HCT116 (cell line): ENCODE data around the gene LCE6A. TPM values are rescaled to one million over a fixed set of nuclear protein-coding genes. Genes with fewer than 3 reads are reported as not detected.

ENCODE experiments used
- ATAC-seq: fragments of 200-7000 bp; cut with Tn5 transposase; 2 replicates; pipeline ENCODE4 v1.9.1; 2020; ENCODE audit warnings: mild to moderate bottlenecking, moderate library complexity
- BruUV-seq: library from RNA; stranded (reverse); fragments of 400-500 nt; replicated peaks from 2 replicates; lab custom pipeline; 2021; lab: Mats Ljungman, UMichigan
- CTCF ChIA-PET: fragments of 300-600 bp; sonication (Branson Sonifier 250); formaldehyde crosslinking; loops from one replicate; lab custom pipeline; 2021; ENCODE audit warnings: antibody characterized with exemption; lab: Charles Lee
- POLR2A ChIA-PET: fragments of 300-600, 350-600 bp; sonication (Branson Sonifier 250); formaldehyde crosslinking; loops from one replicate; lab custom pipeline; 2021; ENCODE audit warnings: antibody characterized with exemption; lab: Charles Lee
- RAD21 ChIA-PET, 2 experiments: fragments of 300-600 bp; sonication (Branson Sonifier 250); formaldehyde crosslinking; loops; one replicate each; lab custom pipeline; 2023; ENCODE audit warnings: low total read pairs in 2 of 2; ENCODE audit not compliant: uncharacterized antibody in 2 of 2, unreplicated experiment in 2 of 2, low non-redundant PET in 1 of 2; lab: Charles Lee
- DNase-seq: peaks from one replicate; pipeline ENCODE4 v3.0.0-alpha.2; 2010; ENCODE audit warnings: low read depth, low spot score
- H2AFZ ChIP-seq: fragments of 200-600 bp; shearing (Covaris generic), sonication (generic); 2 replicates; pipeline ENCODE4 v1.6.1; 2017; ENCODE audit warnings: low read depth, mixed run types, mixed read lengths, antibody characterized with exemption, low read length; ENCODE audit not compliant: poor library complexity, severe bottlenecking
- H3K27ac ChIP-seq: 2 replicates; pipeline ENCODE4 v1.5.1; 2012; ENCODE audit warnings: low read depth, low read length
- H3K27me3 ChIP-seq: fragments of 200-600 bp; sonication (generic); 2 replicates; pipeline ENCODE4 v1.6.1; 2016; ENCODE audit warnings: mixed run types, low read length, mixed read lengths; ENCODE audit not compliant: insufficient read depth
- H3K36me3 ChIP-seq, 2 experiments: fragments of 200-500 bp in 1 of 2; fragments of 200-600 bp in 1 of 2; sonication (Bioruptor generic) in 1 of 2; sonication (generic) in 1 of 2; 2 replicates each; pipeline versions ENCODE4 v1.5.1 to v1.6.1; 2014 to 2016; ENCODE audit warnings: low read length in 2 of 2, inconsistent platforms in 1 of 2, mixed read lengths in 1 of 2, mixed run types in 1 of 2; ENCODE audit not compliant: insufficient read depth in 2 of 2, control insufficient read depth in 1 of 2
- H3K4me1 ChIP-seq, 2 experiments: fragments of 200-600 bp in 1 of 2; sonication (generic) in 1 of 2; 2 replicates each; pipeline versions ENCODE4 v1.5.1 to v1.6.1; 2012 to 2017; ENCODE audit warnings: low read length in 2 of 2, inconsistent platforms in 1 of 2, mild to moderate bottlenecking in 1 of 2, mixed read lengths in 1 of 2, mixed run types in 1 of 2, moderate library complexity in 1 of 2; ENCODE audit not compliant: insufficient read depth in 2 of 2, control insufficient read depth in 1 of 2
- H3K4me2 ChIP-seq: fragments of 200-600 bp; sonication (generic); 2 replicates; pipeline ENCODE4 v1.6.1; 2017; ENCODE audit warnings: mixed run types, low read length, mixed read lengths
- H3K4me3 ChIP-seq, 2 experiments: fragments of 200-600 bp in 1 of 2; sonication (generic) in 1 of 2; replicated peaks in 1 of 2; 2 replicates each; pipeline ENCODE4 v1.5.1; 2011 to 2016; ENCODE audit warnings: low read length in 2 of 2, control low read depth in 1 of 2, low read depth in 1 of 2, mild to moderate bottlenecking in 1 of 2, mixed read lengths in 1 of 2, mixed run types in 1 of 2
- H3K79me2 ChIP-seq: fragments of 200-600 bp; sonication (generic); 2 replicates; pipeline ENCODE4 v1.6.1; 2017; ENCODE audit warnings: mild to moderate bottlenecking, mixed run types, low read length, moderate library complexity, mixed read lengths; ENCODE audit not compliant: insufficient read depth
- H3K9ac ChIP-seq: fragments of 200-600 bp; sonication (generic); 2 replicates; pipeline ENCODE4 v1.6.1; 2016; ENCODE audit warnings: low read length, mixed read lengths
- H3K9me2 ChIP-seq: fragments of 200-600 bp; sonication (generic), shearing (Covaris generic); 2 replicates; pipeline ENCODE4 v1.6.1; 2017; ENCODE audit warnings: mixed run types, mild to moderate bottlenecking, moderate library complexity; ENCODE audit not compliant: insufficient read depth
- H3K9me3 ChIP-seq, 2 experiments: fragments of 200-500 bp in 1 of 2; fragments of 200-600 bp in 1 of 2; sonication (Bioruptor generic) in 1 of 2; sonication (generic) in 1 of 2; 2 replicates each; pipeline ENCODE4 v1.6.1; 2014 to 2017; ENCODE audit warnings: low read length in 2 of 2, mixed read lengths in 2 of 2, inconsistent platforms in 1 of 2, low read depth in 1 of 2, mild to moderate bottlenecking in 1 of 2, mixed run types in 1 of 2, moderate library complexity in 1 of 2; ENCODE audit not compliant: control insufficient read depth in 1 of 2, insufficient read depth in 1 of 2
- H4K20me1 ChIP-seq: fragments of 200-600 bp; sonication (generic), shearing (Covaris generic); 2 replicates; pipeline ENCODE4 v1.6.1; 2017; ENCODE audit warnings: mixed run types, mild to moderate bottlenecking, moderate library complexity; ENCODE audit not compliant: insufficient read depth
- CBX3 ChIP-seq: IDR thresholded peaks from 2 replicates; pipeline ENCODE4 v1.6.1; 2012; ENCODE audit warnings: low read depth
- CEBPB ChIP-seq: IDR thresholded peaks from 2 replicates; pipeline ENCODE4 v1.6.1; 2012; ENCODE audit warnings: low read depth
- EGR1 ChIP-seq: IDR thresholded peaks from 2 replicates; pipeline ENCODE4 v1.6.1; 2012; ENCODE audit warnings: low read depth
- ELF1 ChIP-seq: IDR thresholded peaks from 2 replicates; pipeline ENCODE4 v1.6.1; 2012; ENCODE audit warnings: low read depth, borderline replicate concordance
- EZH2phosphoT487 ChIP-seq: fragments of 200-600 bp; IDR thresholded peaks from 2 replicates; pipeline ENCODE4 v1.6.1; 2018; ENCODE audit warnings: antibody characterized with exemption, borderline replicate concordance
- POLR2A ChIP-seq: IDR thresholded peaks from 2 replicates; pipeline ENCODE4 v1.7.0; 2011; ENCODE audit warnings: borderline replicate concordance; ENCODE audit not compliant: insufficient read depth, insufficient read length; ENCODE audit errors: extremely low read depth
- POLR2AphosphoS5 ChIP-seq: IDR thresholded peaks from 2 replicates; pipeline ENCODE4 v1.6.1; 2011; ENCODE audit warnings: mild to moderate bottlenecking, low read depth, low read length, moderate library complexity
- RAD21 ChIP-seq: IDR thresholded peaks from 2 replicates; pipeline ENCODE4 v1.6.1; 2012; ENCODE audit warnings: low read depth, mild to moderate bottlenecking
- SP1 ChIP-seq: IDR thresholded peaks from 2 replicates; pipeline ENCODE4 v1.6.1; 2012; ENCODE audit warnings: low read depth
- YY1 ChIP-seq: IDR thresholded peaks from 2 replicates; pipeline ENCODE4 v1.6.1; 2011; ENCODE audit warnings: low read length, low read depth, moderate library complexity, mild to moderate bottlenecking; ENCODE audit not compliant: insufficient replicate concordance; ENCODE audit errors: extremely low read depth
- ZFX ChIP-seq: fragments of 450-650 bp; IDR thresholded peaks from 2 replicates; pipeline ENCODE4 v1.6.1; 2017
- intact Hi-C: fragments of 100-400 bp; cut with micrococcal nuclease; formaldehyde crosslinking; loops from 2 replicates; pipeline ENCODE4 v1.10.0; 2022
- total RNA-seq: library from RNA; stranded (reverse); gene quantifications from one replicate; pipeline ENCODE4 v1.2.1, GENCODE V29; 2021; ENCODE audit not compliant: unreplicated experiment
- TF ChIP-seq, protein P1 (sequence below), 3 experiments: fragments of 200-600 bp in 1 of 3; sonication (generic) in 1 of 3; IDR thresholded peaks in 2 of 3; conservative IDR thresholded peaks in 1 of 3; 2 replicates each; pipeline ENCODE4 v1.5.1; 2012 to 2017; ENCODE audit warnings: low read depth in 2 of 3, low read length in 2 of 3, antibody characterized with exemption in 1 of 3, borderline replicate concordance in 1 of 3, control low read depth in 1 of 3, mild to moderate bottlenecking in 1 of 3, mixed read lengths in 1 of 3, mixed run types in 1 of 3, moderate library complexity in 1 of 3; ENCODE audit not compliant: insufficient read depth in 1 of 3
- TF ChIP-seq, protein P2 (sequence below): IDR thresholded peaks from 2 replicates; pipeline ENCODE4 v1.6.1; 2012; ENCODE audit warnings: low read depth
- TF ChIP-seq, protein P3 (sequence below): IDR thresholded peaks from 2 replicates; pipeline ENCODE4 v1.6.1; 2012
- TF ChIP-seq, protein P4 (sequence below): IDR thresholded peaks from 2 replicates; pipeline ENCODE4 v1.6.1; 2012

LCE6A gene
- total RNA-seq, 1 experiment from 2014 or later: not detected

DNA sequence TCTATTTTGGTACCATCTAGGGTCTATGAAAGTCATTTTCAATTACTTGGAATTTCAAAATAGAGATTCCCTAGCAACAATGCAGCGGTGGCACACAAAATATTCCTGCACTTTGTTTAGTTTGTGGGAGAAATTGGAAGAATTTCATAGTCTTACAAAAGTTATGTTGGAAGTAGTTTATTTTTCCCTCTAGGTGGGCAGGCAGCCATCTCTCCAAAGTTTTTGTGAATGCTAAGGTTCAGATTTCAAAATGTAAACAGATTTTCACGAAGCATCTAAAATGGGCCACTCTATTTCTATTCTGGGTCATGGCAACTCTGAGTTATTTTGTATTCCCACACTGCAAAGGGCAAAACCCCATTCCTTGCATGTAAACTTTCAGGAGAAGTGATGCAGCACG, 43.4 kb downstream of the LCE6A start:
- Histone ChIP-seq H3K27ac (no peak overlapping the region), H3K9me2 (no peaks in the 10 kb centered on the region), H3K79me2 (no peaks in the 10 kb centered on the region), H3K4me3 (no peak overlapping the region), H3K36me3 (no peaks in the 10 kb centered on the region), H3K4me1 (no peaks in the 10 kb centered on the region), H3K9ac (no peak overlapping the region), H3K4me2 (no peak overlapping the region), H4K20me1 (no peaks in the 10 kb centered on the region), H2AFZ (no peak overlapping the region), H3K9me3 (no peaks in the 10 kb centered on the region), H3K27me3 (peaks cover 47% of the 10 kb centered on the region)
- TF ChIP-seq EGR1: no peak
- BruUV-seq: no TSS peak
- no peak for DNase-seq
- RAD21 ChIA-PET: interaction anchor here in 1 of 2 experiments (1.0 kb wide), 1 partner anchor 306 kb away, joined by 3 read pairs; no protein-coding TSS in a partner anchor
- ATAC-seq: no peak
- intact Hi-C loops: no loop called here
- CTCF ChIA-PET: no interaction called here
- POLR2A ChIA-PET: no interaction called here

DNA sequence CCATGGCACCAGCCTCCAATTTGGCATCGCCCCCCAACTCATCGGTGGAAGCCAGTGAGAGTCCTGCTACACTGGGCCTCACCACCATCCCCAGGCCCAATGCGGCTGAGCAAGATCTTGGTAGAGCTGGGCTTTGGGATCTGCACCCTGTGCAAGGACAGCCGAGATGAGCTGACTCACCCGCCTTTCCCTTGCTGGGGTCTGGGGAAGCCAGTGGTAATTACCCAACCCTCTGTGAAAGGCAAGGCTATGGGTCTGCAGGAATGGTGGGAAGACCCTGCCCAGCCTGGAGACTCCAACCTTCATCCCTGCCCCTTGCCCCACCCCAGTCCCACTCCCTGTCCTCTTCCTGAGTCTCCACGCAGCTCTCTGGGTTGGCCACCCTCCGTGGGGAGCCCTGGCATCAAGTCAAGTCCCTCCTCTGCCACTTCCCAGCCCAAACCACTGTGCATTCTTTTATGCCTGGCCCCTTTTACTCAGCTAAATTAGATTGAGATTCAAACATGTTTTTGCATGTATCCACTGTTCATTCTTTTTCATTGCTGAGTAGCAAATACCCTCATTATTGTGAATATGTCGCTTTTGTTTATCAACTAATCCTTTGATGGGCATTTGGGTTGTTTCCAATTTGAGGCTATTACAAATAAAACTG, 44.2 kb downstream of the LCE6A start:
- H3K9me2 ChIP-seq: no peaks in the 10 kb centered on the region
- H3K79me2 ChIP-seq: no peaks in the 10 kb centered on the region
- no peaks in the 10 kb centered on the region for H3K4me1 ChIP-seq
- BruUV-seq: no TSS peak
- H2AFZ ChIP-seq: no peak overlapping the region
- no peak for DNase-seq
- intact Hi-C loops: no loop called here
- H3K4me2 ChIP-seq: no peak overlapping the region
- H3K4me3 ChIP-seq: no peak overlapping the region
- no peaks in the 10 kb centered on the region for H4K20me1 ChIP-seq
- ATAC-seq: no peak
- H3K36me3 ChIP-seq: no peaks in the 10 kb centered on the region
- ChIA-PET POLR2A (no interaction called here), RAD21 (no interaction called here), CTCF (interaction anchor here (0.6 to 1.1 kb wide), 2 partner anchors 9 to 27 kb away, joined by 3 to 5 read pairs; partner anchors contain the start of gene SMCP)
- H3K27ac ChIP-seq: no peak overlapping the region
- no peaks in the 10 kb centered on the region for H3K9me3 ChIP-seq
- no peak overlapping the region for H3K9ac ChIP-seq
- peaks cover 49% of the 10 kb centered on the region for H3K27me3 ChIP-seq
- TF ChIP-seq, protein P1, sequence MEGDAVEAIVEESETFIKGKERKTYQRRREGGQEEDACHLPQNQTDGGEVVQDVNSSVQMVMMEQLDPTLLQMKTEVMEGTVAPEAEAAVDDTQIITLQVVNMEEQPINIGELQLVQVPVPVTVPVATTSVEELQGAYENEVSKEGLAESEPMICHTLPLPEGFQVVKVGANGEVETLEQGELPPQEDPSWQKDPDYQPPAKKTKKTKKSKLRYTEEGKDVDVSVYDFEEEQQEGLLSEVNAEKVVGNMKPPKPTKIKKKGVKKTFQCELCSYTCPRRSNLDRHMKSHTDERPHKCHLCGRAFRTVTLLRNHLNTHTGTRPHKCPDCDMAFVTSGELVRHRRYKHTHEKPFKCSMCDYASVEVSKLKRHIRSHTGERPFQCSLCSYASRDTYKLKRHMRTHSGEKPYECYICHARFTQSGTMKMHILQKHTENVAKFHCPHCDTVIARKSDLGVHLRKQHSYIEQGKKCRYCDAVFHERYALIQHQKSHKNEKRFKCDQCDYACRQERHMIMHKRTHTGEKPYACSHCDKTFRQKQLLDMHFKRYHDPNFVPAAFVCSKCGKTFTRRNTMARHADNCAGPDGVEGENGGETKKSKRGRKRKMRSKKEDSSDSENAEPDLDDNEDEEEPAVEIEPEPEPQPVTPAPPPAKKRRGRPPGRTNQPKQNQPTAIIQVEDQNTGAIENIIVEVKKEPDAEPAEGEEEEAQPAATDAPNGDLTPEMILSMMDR (IDR thresholded peaks at IDR 0.05 in 2 of 3, conservative IDR thresholded peaks at IDR 0.05 in 1 of 3; ENCODE audit: borderline replicate concordance in 1 of 3, insufficient read depth in 1 of 3, low read depth in 2 of 3, low read length in 2 of 3): no peak
- TF ChIP-seq, protein P2, sequence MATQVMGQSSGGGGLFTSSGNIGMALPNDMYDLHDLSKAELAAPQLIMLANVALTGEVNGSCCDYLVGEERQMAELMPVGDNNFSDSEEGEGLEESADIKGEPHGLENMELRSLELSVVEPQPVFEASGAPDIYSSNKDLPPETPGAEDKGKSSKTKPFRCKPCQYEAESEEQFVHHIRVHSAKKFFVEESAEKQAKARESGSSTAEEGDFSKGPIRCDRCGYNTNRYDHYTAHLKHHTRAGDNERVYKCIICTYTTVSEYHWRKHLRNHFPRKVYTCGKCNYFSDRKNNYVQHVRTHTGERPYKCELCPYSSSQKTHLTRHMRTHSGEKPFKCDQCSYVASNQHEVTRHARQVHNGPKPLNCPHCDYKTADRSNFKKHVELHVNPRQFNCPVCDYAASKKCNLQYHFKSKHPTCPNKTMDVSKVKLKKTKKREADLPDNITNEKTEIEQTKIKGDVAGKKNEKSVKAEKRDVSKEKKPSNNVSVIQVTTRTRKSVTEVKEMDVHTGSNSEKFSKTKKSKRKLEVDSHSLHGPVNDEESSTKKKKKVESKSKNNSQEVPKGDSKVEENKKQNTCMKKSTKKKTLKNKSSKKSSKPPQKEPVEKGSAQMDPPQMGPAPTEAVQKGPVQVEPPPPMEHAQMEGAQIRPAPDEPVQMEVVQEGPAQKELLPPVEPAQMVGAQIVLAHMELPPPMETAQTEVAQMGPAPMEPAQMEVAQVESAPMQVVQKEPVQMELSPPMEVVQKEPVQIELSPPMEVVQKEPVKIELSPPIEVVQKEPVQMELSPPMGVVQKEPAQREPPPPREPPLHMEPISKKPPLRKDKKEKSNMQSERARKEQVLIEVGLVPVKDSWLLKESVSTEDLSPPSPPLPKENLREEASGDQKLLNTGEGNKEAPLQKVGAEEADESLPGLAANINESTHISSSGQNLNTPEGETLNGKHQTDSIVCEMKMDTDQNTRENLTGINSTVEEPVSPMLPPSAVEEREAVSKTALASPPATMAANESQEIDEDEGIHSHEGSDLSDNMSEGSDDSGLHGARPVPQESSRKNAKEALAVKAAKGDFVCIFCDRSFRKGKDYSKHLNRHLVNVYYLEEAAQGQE: no peak
- TF ChIP-seq SP1 (no peak), POLR2A (no peak), RAD21 (no peak), ZFX (no peak), POLR2AphosphoS5 (no peak), ELF1 (no peak), EGR1 (no peak), CEBPB (no peak), EZH2phosphoT487 (no peak), YY1 (no peak), CBX3 (no peak)
- TF ChIP-seq, protein P3, sequence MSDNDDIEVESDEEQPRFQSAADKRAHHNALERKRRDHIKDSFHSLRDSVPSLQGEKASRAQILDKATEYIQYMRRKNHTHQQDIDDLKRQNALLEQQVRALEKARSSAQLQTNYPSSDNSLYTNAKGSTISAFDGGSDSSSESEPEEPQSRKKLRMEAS: no peak
- TF ChIP-seq, protein P4, sequence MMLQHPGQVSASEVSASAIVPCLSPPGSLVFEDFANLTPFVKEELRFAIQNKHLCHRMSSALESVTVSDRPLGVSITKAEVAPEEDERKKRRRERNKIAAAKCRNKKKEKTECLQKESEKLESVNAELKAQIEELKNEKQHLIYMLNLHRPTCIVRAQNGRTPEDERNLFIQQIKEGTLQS: no peak
